K562 (cell line): ENCODE measurements around the gene LRRC71. TPM values are rescaled to one million over a fixed set of nuclear protein-coding genes. Genes with fewer than 3 reads are reported as not detected.

Experiments used
- ATAC-seq: fragments of 200-7000 bp; cut with Tn5 transposase; 3 replicates; pipeline ENCODE4 v1.9.1; 2020; ENCODE audit warnings: moderate library complexity
- BruUV-seq: library from RNA; stranded (reverse); fragments of 400-500 nt; replicated peaks from 2 replicates; lab custom pipeline; 2021; lab: Mats Ljungman, UMichigan
- CTCF ChIA-PET: fragments of 300-600 bp; formaldehyde crosslinking; extraction: SDS; loops from one replicate; lab custom pipeline; 2021; ENCODE audit warnings: low intra/inter-chr PET ratio; lab: Yijun Ruan, JAX
- POLR2A ChIA-PET: fragments of 300-600, 350-650 bp; sonication (Branson Sonifier 250); formaldehyde crosslinking; extraction: SDS; loops from one replicate; lab custom pipeline; 2021; ENCODE audit warnings: antibody characterized with exemption, inconsistent platforms; lab: Yijun Ruan, JAX
- DNase-seq, 4 experiments: peaks; one replicate each; pipeline versions ENCODE4 v3.0.0 to v3.0.0-alpha.2; 2011 to 2018; ENCODE audit warnings: low spot score in 3 of 4, mixed read lengths in 3 of 4; ENCODE audit errors: extremely low read depth in 1 of 4
- FAIRE-seq: peaks from 2 replicates; lab custom pipeline; 2011; peaks lifted over from hg19 to GRCh38; lab: Jason Lieb, UNC
- H2AFZ ChIP-seq: 2 replicates; pipeline ENCODE4 v1.6.0; 2011; ENCODE audit warnings: low read depth, low read length, control low read depth, inconsistent platforms
- H3K27ac ChIP-seq: fragments of 200-600 bp; 3 replicates; pipeline ENCODE4 v1.8.0; 2011; ENCODE audit warnings: low read depth, mild to moderate bottlenecking, control low read depth, inconsistent platforms, low read length, moderate library complexity, mixed read lengths; ENCODE audit errors: extremely low read depth
- H3K27me3 ChIP-seq, 2 experiments: fragments of 300-600 bp in 1 of 2; 2 replicates in 1 of 2; 3 replicates in 1 of 2; pipeline versions ENCODE4 v1.6.0 to v1.8.0; 2011; ENCODE audit warnings: inconsistent platforms in 2 of 2, low read length in 2 of 2, mild to moderate bottlenecking in 1 of 2, mixed read lengths in 1 of 2, moderate library complexity in 1 of 2; ENCODE audit not compliant: control insufficient read depth in 2 of 2, insufficient read depth in 2 of 2
- H3K36me3 ChIP-seq: fragments of 300-600 bp; 3 replicates; pipeline ENCODE4 v1.8.0; 2011; ENCODE audit warnings: mild to moderate bottlenecking, low read length, inconsistent platforms; ENCODE audit not compliant: control insufficient read depth, insufficient read depth
- H3K4me1 ChIP-seq, 2 experiments: fragments of 200-600 bp in 1 of 2; replicated peaks in 1 of 2; 2 replicates in 1 of 2; 3 replicates in 1 of 2; pipeline versions ENCODE4 v1.5.1 to v1.8.0; 2011; ENCODE audit warnings: inconsistent platforms in 2 of 2, low read length in 2 of 2, mild to moderate bottlenecking in 1 of 2, mixed read lengths in 1 of 2, moderate library complexity in 1 of 2; ENCODE audit not compliant: control insufficient read depth in 2 of 2, insufficient read depth in 2 of 2
- H3K4me2 ChIP-seq: 2 replicates; pipeline ENCODE4 v1.6.1; 2011; ENCODE audit warnings: low read length, control low read depth, inconsistent platforms, mixed read lengths; ENCODE audit not compliant: insufficient read depth
- H3K4me3 ChIP-seq: fragments of 200-600 bp; sonication (generic), shearing (Covaris generic); 2 replicates; pipeline ENCODE4 v1.5.1; 2016; ENCODE audit warnings: control low read depth, inconsistent platforms
- H3K79me2 ChIP-seq: fragments of 200-600 bp; 3 replicates; pipeline ENCODE4 v1.8.0; 2011; ENCODE audit warnings: low read length, inconsistent platforms; ENCODE audit not compliant: control insufficient read depth, insufficient read depth
- H3K9ac ChIP-seq, 2 experiments: 2 replicates each; pipeline versions ENCODE4 v1.6.0 to v1.6.1; 2011; ENCODE audit warnings: low read depth in 2 of 2, low read length in 2 of 2, control low read depth in 1 of 2, inconsistent platforms in 1 of 2, mild to moderate bottlenecking in 1 of 2, mixed read lengths in 1 of 2; ENCODE audit not compliant: insufficient read depth in 1 of 2
- H3K9me1 ChIP-seq: one replicate; pipeline ENCODE4 v1.6.0; 2011; ENCODE audit warnings: inconsistent platforms, mild to moderate bottlenecking, low read length, moderate library complexity; ENCODE audit not compliant: control insufficient read depth, insufficient read depth
- H3K9me3 ChIP-seq: replicated peaks from 2 replicates; pipeline ENCODE4 v1.5.1; 2011; ENCODE audit warnings: low read depth, low read length, inconsistent platforms; ENCODE audit not compliant: control insufficient read depth, insufficient read depth
- H4K20me1 ChIP-seq: replicated peaks from 2 replicates; pipeline ENCODE4 v1.6.1; 2011; ENCODE audit warnings: low read length, inconsistent platforms, mixed read lengths; ENCODE audit not compliant: control insufficient read depth, insufficient read depth
- ADNP ChIP-seq: fragments of 200-800 bp; sonication (Bioruptor generic); IDR thresholded peaks from 2 replicates; pipeline ENCODE4 v1.6.1; 2016; ENCODE audit warnings: missing genetic modification characterization, missing compliant biosample characterization
- POLR2G ChIP-seq: fragments of 200-400 bp; formaldehyde crosslinking; IDR thresholded peaks from 2 replicates; pipeline ENCODE4 v1.6.1; 2017; ENCODE audit warnings: low read depth, mild to moderate bottlenecking, antibody characterized with exemption, low read length, moderate library complexity
- RBM25 ChIP-seq: fragments of 200-400 bp; formaldehyde crosslinking; IDR thresholded peaks from 2 replicates; pipeline ENCODE4 v1.6.1; 2018; ENCODE audit warnings: low read length, low read depth, moderate library complexity; ENCODE audit not compliant: severe bottlenecking
- SLC30A9 ChIP-seq: fragments of 250-450 bp; sonication (Bioruptor Pico); IDR thresholded peaks from 2 replicates; pipeline ENCODE4 v1.8.0; 2022; ENCODE audit warnings: mild to moderate bottlenecking, moderate library complexity
- THAP12 ChIP-seq: fragments of 250-450 bp; sonication (Bioruptor Pico); IDR thresholded peaks from 2 replicates; pipeline ENCODE4 v1.9.0; 2021; ENCODE audit warnings: mild to moderate bottlenecking, inconsistent platforms
- WGBS: fragments of 100-300 bp; shearing (Covaris generic); methylation state at CpG from one replicate; pipeline ENCODE4 v1.1.6; 2016; ENCODE audit warnings: low coverage, mixed read lengths; ENCODE audit not compliant: insufficient coverage; ENCODE audit errors: missing lambda C conversion rate; 5-methylcytosine and 5-hydroxymethylcytosine counted together
- in situ Hi-C: fragments of 300-500 bp; cut with MboI; formaldehyde crosslinking; loops from 4 replicates; pipeline ENCODE4 v1.15.0; 2018; ENCODE audit warnings: inconsistent platforms, mixed read lengths
- intact Hi-C: fragments of 100-400 bp; cut with micrococcal nuclease; formaldehyde crosslinking; loops from 2 replicates; pipeline ENCODE4 v1.14.2; 2022
- polyA plus RNA-seq, 8 experiments: library from polyadenylated mRNA; depleted of rRNA in 4 of 8; stranded (reverse) in 5 of 8; unstranded in 3 of 8; fragments of >200 nt; fragmentation: Nextera tagmentation in 2 of 8; fragmentation: Illumina TruSeq in 1 of 8; extraction: Ambion mirVana in 2 of 8; extraction: Trizol in 1 of 8; gene quantifications; 2 replicates each; pipeline versions ENCODE4 v1.2.1 to v1.2.3, GENCODE V29; 2011 to 2014; ENCODE audit warnings: inconsistent platforms in 1 of 8, missing spikeins in 1 of 8
- total RNA-seq, 7 experiments: library from RNA; depleted of rRNA in 6 of 7; stranded (reverse); fragments of >200 nt in 6 of 7; fragmentation: Illumina TruSeq in 2 of 7; extraction: Trizol in 2 of 7; gene quantifications; 2 replicates each; pipeline versions ENCODE4 v1.2.1 to v1.2.3, GENCODE V29; 2011 to 2021; ENCODE audit warnings: low replicate concordance in 1 of 7
- TF ChIP-seq, protein P1 (sequence below): fragments of 250-450 bp; sonication (Bioruptor Pico); IDR thresholded peaks from 2 replicates; pipeline ENCODE4 v1.8.0; 2022; ENCODE audit warnings: inconsistent platforms

Gene LRRC71
- total and polyA plus RNA-seq, 9 of the 15 experiments (the other 6 are each of a cell fraction or from before 2014, with no cell fraction given), result 0.06 to 1.2 (median 0.51) TPM; not detected in 1

DNA sequence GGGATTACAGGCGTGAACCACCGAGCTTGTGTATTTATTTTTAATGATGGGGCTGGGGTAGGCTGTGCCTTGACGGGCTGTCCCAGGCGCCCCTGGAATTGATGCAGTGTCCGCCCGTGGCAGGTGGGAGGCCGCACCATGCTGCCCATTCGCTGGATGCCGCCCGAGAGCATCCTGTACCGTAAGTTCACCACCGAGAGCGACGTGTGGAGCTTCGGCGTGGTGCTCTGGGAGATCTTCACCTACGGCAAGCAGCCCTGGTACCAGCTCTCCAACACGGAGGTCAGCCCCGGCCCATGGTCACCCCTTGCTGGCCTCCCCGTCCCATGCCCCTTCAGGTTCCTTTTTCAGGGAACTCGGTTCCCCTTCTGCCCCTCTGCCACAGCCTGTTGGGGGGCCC lies 40.6 kb upstream of the LRRC71 start:
- 83% methylated on average over 21 of the region's 21 CpGs for WGBS
- Histone ChIP-seq H3K4me2 (no peak overlapping the region), H3K27me3 (no peaks in the 10 kb centered on the region), H3K9ac (no peak overlapping the region), H3K79me2 (no peaks in the 10 kb centered on the region), H3K9me1 (no peaks in the 10 kb centered on the region), H4K20me1 (no peaks in the 10 kb centered on the region), H3K4me1 (peaks cover 14 to 29% of the 10 kb centered on the region in 2 experiments; a peak in 4 of 5 replicates), H2AFZ (no peak overlapping the region), H3K9me3 (no peaks in the 10 kb centered on the region), H3K27ac (no peak overlapping the region), H3K36me3 (no peaks in the 10 kb centered on the region; the same call in 2 of the 3 replicates), H3K4me3 (no peak overlapping the region)
- POLR2A ChIA-PET, result interaction anchor here (0.6 to 1.0 kb wide), 2 partner anchors 59 to 154 kb away, joined by 3 read pairs; no protein-coding TSS in a partner anchor
- in situ Hi-C loops, result no loop called here
- FAIRE-seq (no peak), ATAC-seq (no peak), DNase-seq (no peak)
- CTCF ChIA-PET, result no interaction called here
- intact Hi-C loops, result no loop called here
- TF ChIP-seq POLR2G (0 out of 2 replicates have a peak, but pooled peaks have one; percentile 7), SLC30A9 (CRISPR knock-in tag) (no peak)
- no TSS peak for BruUV-seq

GRCh38 chr1:156880473-156880872 lies 40.0 kb upstream of the LRRC71 start:
- Histone ChIP-seq H3K4me2 (no peak overlapping the region), H3K36me3 (no peaks in the 10 kb centered on the region; the same call in 2 of the 3 replicates), H3K27ac (no peak overlapping the region), H3K27me3 (no peaks in the 10 kb centered on the region), H3K4me3 (no peak overlapping the region), H2AFZ (no peak overlapping the region), H3K9me1 (no peaks in the 10 kb centered on the region), H3K79me2 (no peaks in the 10 kb centered on the region), H3K4me1 (peaks cover 14 to 26% of the 10 kb centered on the region in 2 experiments; a peak in 4 of 5 replicates), H3K9me3 (no peaks in the 10 kb centered on the region), H3K9ac (no peak overlapping the region), H4K20me1 (no peaks in the 10 kb centered on the region)
- WGBS, result 46% methylated on average over 4 of the region's 5 CpGs
- ATAC-seq (no peak), DNase-seq (no peak), FAIRE-seq (no peak)
- intact Hi-C loops (no loop called here), in situ Hi-C loops (no loop called here)
- TF ChIP-seq THAP12 (CRISPR knock-in tag), result no peak
- peak; percentile 51 for TF ChIP-seq RBM25
- TF ChIP-seq, protein P1, sequence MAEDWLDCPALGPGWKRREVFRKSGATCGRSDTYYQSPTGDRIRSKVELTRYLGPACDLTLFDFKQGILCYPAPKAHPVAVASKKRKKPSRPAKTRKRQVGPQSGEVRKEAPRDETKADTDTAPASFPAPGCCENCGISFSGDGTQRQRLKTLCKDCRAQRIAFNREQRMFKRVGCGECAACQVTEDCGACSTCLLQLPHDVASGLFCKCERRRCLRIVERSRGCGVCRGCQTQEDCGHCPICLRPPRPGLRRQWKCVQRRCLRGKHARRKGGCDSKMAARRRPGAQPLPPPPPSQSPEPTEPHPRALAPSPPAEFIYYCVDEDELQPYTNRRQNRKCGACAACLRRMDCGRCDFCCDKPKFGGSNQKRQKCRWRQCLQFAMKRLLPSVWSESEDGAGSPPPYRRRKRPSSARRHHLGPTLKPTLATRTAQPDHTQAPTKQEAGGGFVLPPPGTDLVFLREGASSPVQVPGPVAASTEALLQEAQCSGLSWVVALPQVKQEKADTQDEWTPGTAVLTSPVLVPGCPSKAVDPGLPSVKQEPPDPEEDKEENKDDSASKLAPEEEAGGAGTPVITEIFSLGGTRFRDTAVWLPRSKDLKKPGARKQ (CRISPR knock-in tag), result no peak
- peak; percentile 61 for TF ChIP-seq ADNP (tag)
- no TSS peak for BruUV-seq
- CTCF ChIA-PET, result no interaction called here
- POLR2A ChIA-PET, result interaction anchor here (0.7 to 1.4 kb wide), 4 partner anchors 21 to 253 kb away, joined by 3 to 4 read pairs (median 3); partner anchors contain the start of gene INSRR
